ENCODE results near the gene EEF1AKMT3.

Gene EEF1AKMT3

DNA sequence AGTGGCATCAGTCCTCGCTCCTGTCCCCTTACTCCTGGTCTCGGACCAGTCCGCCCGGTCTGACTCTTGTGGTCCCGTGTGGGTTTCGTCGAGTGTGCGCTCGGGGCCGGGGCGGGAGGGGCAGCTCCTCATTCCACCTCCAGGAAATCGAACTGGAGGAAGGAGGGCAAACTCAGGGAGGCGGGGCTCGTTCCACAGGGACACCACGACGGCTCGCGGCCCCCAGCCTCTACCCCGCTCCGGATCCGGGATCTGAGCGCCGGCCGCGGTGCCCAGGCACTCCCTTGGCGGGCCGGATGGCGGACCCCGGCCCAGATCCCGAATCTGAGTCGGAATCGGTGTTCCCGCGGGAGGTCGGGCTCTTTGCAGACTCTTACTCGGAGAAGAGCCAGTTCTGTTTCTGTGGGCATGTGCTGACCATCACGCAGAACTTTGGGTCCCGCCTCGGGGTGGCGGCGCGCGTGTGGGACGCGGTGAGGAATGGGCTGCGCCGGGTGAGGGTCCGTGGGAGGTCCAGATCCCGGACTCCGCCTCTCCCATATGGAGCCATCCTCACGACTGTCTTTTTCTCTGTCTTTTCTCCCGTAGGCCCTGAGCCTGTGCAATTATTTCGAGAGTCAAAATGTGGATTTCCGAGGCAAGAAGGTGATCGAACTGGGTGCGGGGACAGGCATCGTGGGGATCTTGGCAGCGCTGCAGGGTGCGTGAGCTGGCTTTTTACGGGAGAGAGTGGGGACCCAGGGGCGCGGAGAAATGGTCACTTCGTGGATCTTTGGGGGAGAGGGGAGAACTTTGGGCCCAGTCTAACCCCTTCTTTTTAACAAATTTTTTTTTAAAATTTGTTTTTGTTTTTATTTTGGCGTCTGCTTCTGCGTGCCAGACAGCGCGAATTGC is at the start of gene EEF1AKMT3:
Gene EEF1AKMT3 (plus strand): TSS at position 186 of the 894 bp plus-strand sequence. CDS start 111 bp downstream, at position 297.
- peak; percentile 82 for DNase-seq

- DNase-seq, result no peak
Measured at GRCh38 chr12:57722716-57723629, 49.4 kb upstream of the EEF1AKMT3 start.

- no peak for DNase-seq
Measured at GRCh38 chr12:57723630-57723962, 48.8 kb upstream of the EEF1AKMT3 start.

GRCh38 chr12:57724003-57724935 is 48.1 kb upstream of the EEF1AKMT3 start:
- DNase-seq, result no peak

- no peak for DNase-seq
Measured at GRCh38 chr12:57724936-57725740, 47.3 kb upstream of the EEF1AKMT3 start.

DNA sequence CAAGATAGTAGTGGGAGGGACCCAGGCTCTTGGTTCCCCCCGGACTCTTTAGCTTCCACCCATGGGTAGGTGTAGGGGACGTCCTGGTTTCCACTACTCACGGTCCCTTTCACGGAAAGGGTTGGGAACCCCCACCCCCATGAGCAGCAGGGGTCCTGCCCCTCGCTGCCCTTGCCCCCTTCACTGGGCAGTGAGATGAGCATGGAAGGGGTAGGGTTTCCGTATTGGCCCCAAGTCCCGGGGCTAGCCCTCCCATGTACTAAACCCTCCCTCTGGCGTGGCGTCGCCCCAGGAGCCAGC is 46.6 kb upstream of the EEF1AKMT3 start:
- no peak for DNase-seq

GRCh38 chr12:57726151-57726883 is 46.1 kb upstream of the EEF1AKMT3 start:
- peak; percentile 30 for DNase-seq

DNA sequence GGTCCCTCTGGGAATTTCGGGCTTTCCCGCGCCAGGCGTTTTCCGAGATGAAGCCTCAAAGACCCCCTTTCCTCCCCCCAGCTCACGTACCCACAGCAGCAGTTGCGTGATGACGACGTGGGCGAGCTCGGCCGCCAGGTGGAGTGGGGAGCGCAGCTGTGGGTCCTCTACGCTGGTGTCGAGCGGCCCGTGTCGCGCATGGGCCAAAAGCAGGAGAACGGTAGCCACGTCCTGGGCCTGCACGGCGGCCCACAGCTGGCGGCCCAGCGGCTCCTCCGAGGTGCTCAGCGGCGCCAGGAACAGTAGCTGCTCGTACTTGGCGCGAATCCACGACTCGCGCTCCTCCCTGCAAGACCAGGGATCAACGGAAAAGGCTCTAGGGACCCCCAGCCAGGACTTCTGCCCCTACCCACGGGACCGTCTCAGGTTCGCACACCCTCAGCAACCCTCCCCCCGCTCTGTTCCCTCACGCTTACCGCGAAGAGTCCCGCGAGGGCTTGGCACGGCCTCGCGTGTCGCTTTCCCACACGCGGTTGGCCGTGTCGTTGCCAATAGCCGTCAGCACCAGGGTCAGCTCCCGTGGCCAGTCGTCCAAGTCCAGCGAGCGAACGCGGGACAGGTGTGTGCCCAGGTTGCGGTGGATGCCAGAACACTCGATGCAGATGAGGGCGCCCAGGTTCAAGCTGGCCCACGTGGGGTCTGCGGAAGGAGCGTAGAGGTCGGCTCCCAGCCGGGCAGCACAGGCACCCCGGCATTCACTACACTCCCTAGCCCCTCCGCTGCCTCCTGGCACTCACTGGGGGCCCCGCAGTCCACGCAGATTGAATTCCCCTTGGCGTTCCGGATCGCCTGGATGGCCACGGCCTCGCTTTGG is 45.3 kb upstream of the EEF1AKMT3 start:
- no peak for DNase-seq

- DNase-seq, result no peak
Measured at GRCh38 chr12:57727758-57728395, 44.5 kb upstream of the EEF1AKMT3 start.

DNA sequence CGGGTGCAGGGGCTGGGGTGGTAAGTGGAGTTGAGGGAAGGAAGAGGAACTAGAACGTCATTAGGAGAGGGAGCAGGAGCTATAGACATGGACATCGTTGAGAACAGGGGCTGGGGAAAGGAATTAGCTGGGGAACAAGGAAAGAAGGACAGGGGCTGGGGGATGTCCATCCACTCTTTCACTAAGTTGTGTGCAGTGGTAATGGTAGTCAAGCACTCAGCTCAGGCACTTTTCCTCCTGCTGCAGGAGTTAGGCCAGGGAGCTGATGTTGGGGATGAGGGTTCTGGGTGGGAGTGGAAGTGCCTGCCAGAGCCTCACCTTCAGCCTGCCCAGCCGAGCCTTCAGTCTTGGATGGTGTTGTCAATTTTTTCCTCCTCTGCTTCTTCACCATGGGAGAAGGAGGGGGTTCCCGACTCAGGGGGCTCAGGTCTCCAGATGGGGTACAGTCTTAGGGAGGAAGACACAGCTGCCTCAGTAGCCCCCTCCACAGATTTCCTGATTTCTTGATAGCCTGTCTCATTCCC is 43.0 kb upstream of the EEF1AKMT3 start:
- DNase-seq, result no peak

- DNase-seq, result no peak
Measured at GRCh38 chr12:57730336-57731067, 41.9 kb upstream of the EEF1AKMT3 start.

DNA sequence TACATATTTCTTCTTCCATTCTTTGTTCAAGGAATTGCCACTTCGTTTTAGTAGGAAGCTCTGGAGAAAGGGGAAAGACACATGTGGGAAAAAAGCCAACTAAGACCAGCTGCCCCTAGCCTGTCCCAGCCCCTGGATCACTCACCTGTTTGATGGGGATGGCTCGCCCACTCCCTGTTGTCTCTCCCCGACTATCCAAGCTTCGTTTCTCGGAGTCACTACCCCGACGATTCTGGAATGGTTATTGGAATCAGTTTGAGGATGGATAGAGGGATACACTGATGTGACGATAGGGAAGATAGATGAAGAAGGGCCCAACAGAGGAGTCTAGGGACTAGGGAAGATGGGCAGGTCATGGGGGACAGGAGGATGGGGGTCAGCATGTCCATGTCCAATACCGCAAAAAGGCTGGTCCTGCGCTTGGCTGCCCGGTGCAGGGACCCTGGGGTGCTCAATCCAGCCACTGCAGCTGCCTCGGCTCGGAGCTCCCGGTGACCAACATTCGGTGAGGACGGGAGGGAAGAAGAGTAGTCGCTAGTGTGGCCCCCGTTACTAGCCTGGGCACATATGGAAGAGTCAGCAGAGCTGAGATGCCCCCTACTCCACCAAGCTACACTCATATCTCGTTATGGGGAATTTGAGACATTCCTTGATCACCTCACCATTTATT is 40.9 kb upstream of the EEF1AKMT3 start:
- DNase-seq, result no peak

DNA sequence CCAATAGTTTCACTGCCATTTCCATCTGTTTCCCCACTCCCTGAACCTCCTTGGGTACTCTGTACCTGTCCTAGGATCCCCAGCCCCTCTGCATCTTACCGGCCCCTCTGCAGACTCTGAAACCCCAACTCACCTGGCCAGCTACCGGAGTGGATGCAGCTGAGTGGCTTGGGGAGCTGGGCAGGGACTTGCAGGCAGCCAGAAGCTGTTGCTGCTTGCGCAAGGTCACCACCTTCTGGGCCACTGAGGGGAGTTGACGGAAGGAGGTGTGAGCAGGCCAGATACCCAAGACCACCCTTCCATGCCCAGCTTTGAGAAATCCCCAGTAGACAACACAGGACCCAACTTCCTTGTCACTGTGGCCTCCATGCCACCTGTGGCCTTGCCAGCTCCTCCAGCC is 40.1 kb upstream of the EEF1AKMT3 start:
- no peak for DNase-seq

GRCh38 chr12:57732726-57733593 is 39.5 kb upstream of the EEF1AKMT3 start:
- no peak for DNase-seq

- no peak for DNase-seq
Measured at GRCh38 chr12:57733928-57734327, 38.5 kb upstream of the EEF1AKMT3 start.

- DNase-seq, result no peak
Measured at GRCh38 chr12:57734591-57734990, 37.8 kb upstream of the EEF1AKMT3 start.
